GM23338 (cell line): ENCODE results near the gene CTNND2.

Source experiments
- CREB1 ChIP-seq: fragments of 250-450 bp; sonication (Bioruptor Pico); IDR thresholded peaks from 2 replicates; pipeline ENCODE4 v1.5.0; 2020; ENCODE audit warnings: low read depth, mild to moderate bottlenecking, moderate library complexity
- EZH2 ChIP-seq: fragments of 200-600 bp; sonication (generic); IDR thresholded peaks from one replicate; pipeline ENCODE4 v1.8.0; 2017; ENCODE audit warnings: antibody characterized with exemption, mild to moderate bottlenecking, low read depth; ENCODE audit not compliant: unreplicated experiment
- EZH2phosphoT487 ChIP-seq: fragments of 200-600 bp; sonication (generic); IDR thresholded peaks from one replicate; pipeline ENCODE4 v1.8.1; 2018; ENCODE audit warnings: antibody characterized with exemption; ENCODE audit not compliant: unreplicated experiment
- JUNB ChIP-seq: IDR thresholded peaks from one replicate; pipeline ENCODE4 v1.6.1; 2016; ENCODE audit warnings: antibody characterized with exemption; ENCODE audit not compliant: unreplicated experiment
- NANOG ChIP-seq: IDR thresholded peaks from 2 replicates; pipeline ENCODE4 v1.6.1; 2016; ENCODE audit warnings: antibody characterized with exemption, borderline replicate concordance
- POLR2AphosphoS5 ChIP-seq: IDR thresholded peaks from 2 replicates; pipeline ENCODE4 v1.6.1; 2016; ENCODE audit warnings: antibody characterized with exemption, low read depth
- STAT1 ChIP-seq: IDR thresholded peaks from one replicate; pipeline ENCODE4 v1.6.1; 2016; ENCODE audit warnings: antibody characterized with exemption; ENCODE audit not compliant: unreplicated experiment
- ZNF114 ChIP-seq: fragments of 250-450 bp; sonication (Bioruptor Pico); IDR thresholded peaks from 2 replicates; pipeline ENCODE4 v1.5.0; 2020; ENCODE audit warnings: mild to moderate bottlenecking, moderate library complexity
- TF ChIP-seq, protein P1 (sequence below), 2 experiments: fragments of 200-600 bp in 1 of 2; sonication (generic) in 1 of 2; conservative IDR thresholded peaks; 2 replicates each; pipeline versions ENCODE4 v1.5.1 to v1.6.1; 2016 to 2017; ENCODE audit warnings: antibody characterized with exemption in 2 of 2, low read depth in 2 of 2, mild to moderate bottlenecking in 2 of 2, moderate library complexity in 1 of 2
- TF ChIP-seq, protein P2 (sequence below): IDR thresholded peaks from one replicate; pipeline ENCODE4 v1.6.1; 2018; ENCODE audit warnings: antibody characterized with exemption; ENCODE audit not compliant: unreplicated experiment
- TF ChIP-seq, protein P3 (sequence below): IDR thresholded peaks from 2 replicates; pipeline ENCODE4 v1.6.1; 2016; ENCODE audit warnings: antibody characterized with exemption

DNA sequence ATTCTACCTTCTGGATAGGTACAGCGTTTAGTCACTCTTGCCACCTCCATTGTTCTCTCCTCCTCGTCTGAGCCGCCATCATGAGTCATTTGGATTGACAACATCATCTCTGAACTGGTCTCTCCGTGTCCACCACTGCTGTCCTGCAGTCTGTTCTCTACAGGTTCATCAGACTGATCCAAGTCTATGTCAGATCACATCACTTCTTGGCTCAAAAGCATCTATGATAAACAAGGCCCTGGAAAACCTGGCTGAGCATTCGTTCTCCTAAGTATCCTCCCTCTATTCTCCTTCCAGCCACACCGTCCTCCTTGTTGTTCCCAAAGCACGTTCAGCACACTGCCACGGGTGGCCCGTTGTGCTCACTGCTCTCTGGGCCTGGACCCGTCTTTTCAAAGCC, 50.5 kb downstream of the CTNND2 start:
- TF ChIP-seq STAT1 (no peak), CREB1 (CRISPR knock-in tag) (no peak), EZH2 (no peak), POLR2AphosphoS5 (no peak), JUNB (no peak), EZH2phosphoT487 (no peak), ZNF114 (CRISPR knock-in tag) (no peak), NANOG (no peak)
- TF ChIP-seq, protein P1, sequence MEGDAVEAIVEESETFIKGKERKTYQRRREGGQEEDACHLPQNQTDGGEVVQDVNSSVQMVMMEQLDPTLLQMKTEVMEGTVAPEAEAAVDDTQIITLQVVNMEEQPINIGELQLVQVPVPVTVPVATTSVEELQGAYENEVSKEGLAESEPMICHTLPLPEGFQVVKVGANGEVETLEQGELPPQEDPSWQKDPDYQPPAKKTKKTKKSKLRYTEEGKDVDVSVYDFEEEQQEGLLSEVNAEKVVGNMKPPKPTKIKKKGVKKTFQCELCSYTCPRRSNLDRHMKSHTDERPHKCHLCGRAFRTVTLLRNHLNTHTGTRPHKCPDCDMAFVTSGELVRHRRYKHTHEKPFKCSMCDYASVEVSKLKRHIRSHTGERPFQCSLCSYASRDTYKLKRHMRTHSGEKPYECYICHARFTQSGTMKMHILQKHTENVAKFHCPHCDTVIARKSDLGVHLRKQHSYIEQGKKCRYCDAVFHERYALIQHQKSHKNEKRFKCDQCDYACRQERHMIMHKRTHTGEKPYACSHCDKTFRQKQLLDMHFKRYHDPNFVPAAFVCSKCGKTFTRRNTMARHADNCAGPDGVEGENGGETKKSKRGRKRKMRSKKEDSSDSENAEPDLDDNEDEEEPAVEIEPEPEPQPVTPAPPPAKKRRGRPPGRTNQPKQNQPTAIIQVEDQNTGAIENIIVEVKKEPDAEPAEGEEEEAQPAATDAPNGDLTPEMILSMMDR (conservative IDR thresholded peaks at IDR 0.05; ENCODE audit: low read depth in 2 of 2), result no peak
- TF ChIP-seq, protein P2, sequence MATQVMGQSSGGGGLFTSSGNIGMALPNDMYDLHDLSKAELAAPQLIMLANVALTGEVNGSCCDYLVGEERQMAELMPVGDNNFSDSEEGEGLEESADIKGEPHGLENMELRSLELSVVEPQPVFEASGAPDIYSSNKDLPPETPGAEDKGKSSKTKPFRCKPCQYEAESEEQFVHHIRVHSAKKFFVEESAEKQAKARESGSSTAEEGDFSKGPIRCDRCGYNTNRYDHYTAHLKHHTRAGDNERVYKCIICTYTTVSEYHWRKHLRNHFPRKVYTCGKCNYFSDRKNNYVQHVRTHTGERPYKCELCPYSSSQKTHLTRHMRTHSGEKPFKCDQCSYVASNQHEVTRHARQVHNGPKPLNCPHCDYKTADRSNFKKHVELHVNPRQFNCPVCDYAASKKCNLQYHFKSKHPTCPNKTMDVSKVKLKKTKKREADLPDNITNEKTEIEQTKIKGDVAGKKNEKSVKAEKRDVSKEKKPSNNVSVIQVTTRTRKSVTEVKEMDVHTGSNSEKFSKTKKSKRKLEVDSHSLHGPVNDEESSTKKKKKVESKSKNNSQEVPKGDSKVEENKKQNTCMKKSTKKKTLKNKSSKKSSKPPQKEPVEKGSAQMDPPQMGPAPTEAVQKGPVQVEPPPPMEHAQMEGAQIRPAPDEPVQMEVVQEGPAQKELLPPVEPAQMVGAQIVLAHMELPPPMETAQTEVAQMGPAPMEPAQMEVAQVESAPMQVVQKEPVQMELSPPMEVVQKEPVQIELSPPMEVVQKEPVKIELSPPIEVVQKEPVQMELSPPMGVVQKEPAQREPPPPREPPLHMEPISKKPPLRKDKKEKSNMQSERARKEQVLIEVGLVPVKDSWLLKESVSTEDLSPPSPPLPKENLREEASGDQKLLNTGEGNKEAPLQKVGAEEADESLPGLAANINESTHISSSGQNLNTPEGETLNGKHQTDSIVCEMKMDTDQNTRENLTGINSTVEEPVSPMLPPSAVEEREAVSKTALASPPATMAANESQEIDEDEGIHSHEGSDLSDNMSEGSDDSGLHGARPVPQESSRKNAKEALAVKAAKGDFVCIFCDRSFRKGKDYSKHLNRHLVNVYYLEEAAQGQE, result no peak
- TF ChIP-seq, protein P3, sequence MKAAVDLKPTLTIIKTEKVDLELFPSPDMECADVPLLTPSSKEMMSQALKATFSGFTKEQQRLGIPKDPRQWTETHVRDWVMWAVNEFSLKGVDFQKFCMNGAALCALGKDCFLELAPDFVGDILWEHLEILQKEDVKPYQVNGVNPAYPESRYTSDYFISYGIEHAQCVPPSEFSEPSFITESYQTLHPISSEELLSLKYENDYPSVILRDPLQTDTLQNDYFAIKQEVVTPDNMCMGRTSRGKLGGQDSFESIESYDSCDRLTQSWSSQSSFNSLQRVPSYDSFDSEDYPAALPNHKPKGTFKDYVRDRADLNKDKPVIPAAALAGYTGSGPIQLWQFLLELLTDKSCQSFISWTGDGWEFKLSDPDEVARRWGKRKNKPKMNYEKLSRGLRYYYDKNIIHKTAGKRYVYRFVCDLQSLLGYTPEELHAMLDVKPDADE, result no peak
